Measurements from ENCODE around the gene AHNAK2.

DNA sequence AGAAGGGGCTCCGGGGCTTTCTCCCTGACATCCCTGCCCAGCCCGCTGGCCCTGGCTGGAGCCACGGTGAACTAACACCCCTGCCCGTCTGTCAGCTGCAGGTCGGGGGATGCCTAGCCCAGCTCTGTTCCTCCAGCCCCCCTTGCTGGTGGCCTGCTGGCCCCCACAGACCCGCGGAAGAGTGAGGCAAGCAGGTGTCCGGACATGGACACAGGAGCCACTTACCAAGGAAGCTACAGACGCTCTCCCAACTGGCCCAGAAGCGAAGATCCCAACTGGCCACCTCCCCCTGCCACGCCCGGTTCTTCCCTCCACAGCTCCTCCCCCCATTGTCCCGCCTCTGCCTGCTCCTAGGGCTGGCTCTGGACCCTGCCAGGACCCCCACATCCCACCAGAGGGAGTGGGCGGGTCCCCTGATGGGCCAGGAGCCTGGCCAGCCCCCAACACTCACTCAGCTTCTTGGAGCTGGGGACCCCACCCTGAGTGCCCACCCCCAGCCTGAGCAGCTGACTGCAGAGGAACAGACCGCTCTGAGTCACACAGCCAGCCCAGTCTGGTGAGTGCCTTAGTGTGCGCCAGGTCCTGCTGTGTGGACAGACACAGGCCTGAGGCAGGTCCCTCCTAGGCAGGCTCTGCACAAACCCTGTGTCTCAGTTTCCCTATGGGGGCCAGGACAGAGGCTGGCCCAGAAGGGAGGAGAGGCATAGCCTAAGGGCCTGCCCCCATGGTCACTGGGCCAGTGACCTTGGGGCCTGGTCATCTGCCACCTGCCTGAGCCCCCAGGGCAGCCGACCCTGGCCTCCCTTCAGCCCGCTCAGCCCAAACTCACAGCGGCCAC, 7.7 kb downstream of the AHNAK2 start:
- TF ChIP-seq EZH2 (IDR thresholded peaks at IDR 0.05; ENCODE audit: low read length, missing control alignments), result no peak
- TF ChIP-seq, protein P1, sequence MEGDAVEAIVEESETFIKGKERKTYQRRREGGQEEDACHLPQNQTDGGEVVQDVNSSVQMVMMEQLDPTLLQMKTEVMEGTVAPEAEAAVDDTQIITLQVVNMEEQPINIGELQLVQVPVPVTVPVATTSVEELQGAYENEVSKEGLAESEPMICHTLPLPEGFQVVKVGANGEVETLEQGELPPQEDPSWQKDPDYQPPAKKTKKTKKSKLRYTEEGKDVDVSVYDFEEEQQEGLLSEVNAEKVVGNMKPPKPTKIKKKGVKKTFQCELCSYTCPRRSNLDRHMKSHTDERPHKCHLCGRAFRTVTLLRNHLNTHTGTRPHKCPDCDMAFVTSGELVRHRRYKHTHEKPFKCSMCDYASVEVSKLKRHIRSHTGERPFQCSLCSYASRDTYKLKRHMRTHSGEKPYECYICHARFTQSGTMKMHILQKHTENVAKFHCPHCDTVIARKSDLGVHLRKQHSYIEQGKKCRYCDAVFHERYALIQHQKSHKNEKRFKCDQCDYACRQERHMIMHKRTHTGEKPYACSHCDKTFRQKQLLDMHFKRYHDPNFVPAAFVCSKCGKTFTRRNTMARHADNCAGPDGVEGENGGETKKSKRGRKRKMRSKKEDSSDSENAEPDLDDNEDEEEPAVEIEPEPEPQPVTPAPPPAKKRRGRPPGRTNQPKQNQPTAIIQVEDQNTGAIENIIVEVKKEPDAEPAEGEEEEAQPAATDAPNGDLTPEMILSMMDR (conservative IDR thresholded peaks at IDR 0.05 in 1 of 2, IDR thresholded peaks at IDR 0.05 in 1 of 2; ENCODE audit: low read depth in 1 of 2, low read length in 2 of 2), result no peak

All from fibroblast of lung (primary cell).